NCI-H2081 (cell line): ENCODE results near the gene MAPK12.

Experiments
- DNase-seq, 2 experiments: peaks; one replicate each; lab custom pipeline; 2025; lab: John Stamatoyannopoulos, UW

Gene MAPK12

DNA sequence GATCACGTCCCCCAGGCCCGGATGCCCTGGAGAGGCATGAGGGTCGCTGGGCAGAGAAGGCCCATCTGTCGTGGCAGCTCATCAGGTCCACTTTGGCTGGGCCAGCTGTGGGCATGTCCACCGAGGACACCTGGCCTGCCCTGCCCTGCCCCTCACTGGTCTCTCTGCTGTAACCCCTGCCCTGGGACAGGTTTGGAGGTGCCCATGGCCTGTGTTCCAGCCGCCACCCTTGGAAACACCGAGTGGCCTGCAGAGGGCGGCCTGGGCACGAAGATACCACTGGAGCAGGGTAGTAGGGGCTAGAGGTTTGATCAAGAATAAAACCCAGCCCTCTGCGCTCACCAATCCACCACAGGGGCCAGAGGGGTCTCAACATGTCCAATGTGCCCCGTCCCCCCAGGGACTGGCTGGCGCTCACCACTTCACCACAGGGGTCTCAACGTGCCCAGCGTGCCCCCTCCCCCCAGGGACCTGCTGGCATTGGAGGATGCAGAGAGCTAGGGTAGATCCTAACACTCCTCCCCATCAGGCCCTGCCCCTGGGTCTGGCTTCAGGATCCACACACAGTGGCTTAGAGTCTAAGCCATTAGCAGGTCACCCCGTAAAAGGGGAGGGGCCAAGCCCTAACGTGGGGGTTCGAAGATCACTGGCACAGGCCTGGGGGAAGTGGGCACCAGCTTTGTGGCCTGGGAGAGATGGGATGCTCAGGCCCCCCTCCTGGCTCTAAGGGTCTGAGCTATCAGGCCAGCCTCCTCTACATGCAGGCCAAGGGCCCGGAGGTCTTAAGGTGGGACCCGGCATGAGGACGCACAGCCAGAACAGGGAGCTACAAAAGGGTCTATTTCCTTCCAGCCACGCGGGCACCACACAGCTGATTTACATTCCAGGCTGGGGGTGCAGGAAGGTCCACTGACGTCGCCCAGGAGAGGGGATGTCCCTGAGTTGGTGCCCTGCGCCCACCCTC, 9.1 kb downstream of the MAPK12 start:
- peak in 1 of 2 experiments; percentile 31 for DNase-seq

DNA sequence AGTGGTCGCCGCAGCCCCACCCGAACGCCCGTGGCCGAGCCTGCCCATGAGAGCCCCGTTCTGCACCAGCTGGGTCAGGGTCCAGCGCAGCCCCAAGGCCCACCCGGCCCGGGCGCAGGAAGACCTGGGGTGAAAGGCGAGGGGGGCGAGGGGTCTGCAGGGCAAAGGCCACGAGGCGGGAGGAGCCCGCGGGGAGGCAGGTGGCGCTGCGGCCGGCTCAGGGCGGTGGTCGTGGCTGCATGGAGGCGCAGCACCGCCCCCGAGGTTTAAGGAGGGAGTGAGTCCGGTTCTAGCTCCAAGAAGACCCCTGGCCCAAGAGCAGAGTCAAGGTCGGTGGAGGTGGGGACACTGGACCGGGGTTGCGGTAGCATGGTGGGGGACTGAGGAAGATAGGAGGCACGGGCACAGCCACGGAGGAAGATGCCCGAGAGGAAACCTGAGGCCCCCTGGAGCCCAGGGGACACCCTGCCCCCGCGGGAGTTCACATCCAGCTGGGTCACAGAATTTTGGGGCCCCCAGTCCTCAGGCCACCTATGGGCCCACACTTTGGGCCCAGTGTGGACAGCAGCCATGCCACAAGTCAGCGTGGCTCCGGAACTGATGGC, 9.9 kb downstream of the MAPK12 start:
- no peak for DNase-seq

DNA sequence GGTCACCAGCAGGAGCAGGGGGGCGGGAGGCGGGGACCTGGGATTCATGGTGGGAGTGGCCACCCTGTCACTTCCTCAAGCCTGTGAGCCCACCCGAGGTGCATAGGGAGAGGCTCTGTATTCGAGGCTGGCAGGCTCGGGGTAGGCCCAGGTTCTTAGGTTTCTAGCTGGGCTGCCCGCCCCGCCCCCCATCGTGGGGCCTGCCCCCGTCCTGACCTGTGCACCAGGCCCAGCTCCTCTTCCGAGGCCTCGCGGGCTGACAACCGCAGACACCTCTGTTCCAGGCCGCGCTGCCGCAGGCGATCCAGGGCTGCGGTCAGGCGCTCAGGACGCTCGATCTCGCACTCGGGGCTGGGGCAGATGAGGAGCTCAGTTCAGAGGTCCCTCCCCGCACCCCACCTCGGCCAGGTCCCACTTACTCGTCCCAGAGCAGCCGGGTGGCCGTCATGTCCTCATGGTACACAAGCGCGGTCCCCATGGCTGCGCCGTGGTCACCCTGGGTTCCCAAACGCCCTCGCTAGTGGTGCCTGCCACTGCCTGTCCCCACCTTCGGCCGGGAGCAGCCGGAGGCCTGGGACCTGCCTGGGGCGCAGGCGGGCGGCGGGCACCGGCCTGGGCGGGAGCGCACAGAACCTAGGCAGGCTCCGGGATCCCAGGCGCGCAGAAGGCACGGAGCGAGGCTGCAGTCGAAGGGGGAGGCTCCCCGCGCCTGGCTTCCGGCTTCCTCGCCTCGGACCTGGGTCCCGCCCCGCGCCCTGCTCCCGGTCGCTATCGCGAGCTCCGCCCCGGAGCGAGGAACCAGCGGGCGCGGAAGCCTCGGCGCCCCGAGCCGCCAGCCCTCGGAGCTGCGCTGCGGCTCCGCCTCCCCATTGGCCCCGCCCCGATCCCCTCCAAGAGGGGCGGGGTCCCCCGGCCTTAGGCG, 10.7 kb downstream of the MAPK12 start, which contains the start of gene HDAC10:
TSS of gene HDAC10 (minus strand) at position 711 of the 922 bp plus-strand sequence. CDS start at position 478, 233 bp downstream.
- DNase-seq, result peak; percentile 51 to 71

DNA sequence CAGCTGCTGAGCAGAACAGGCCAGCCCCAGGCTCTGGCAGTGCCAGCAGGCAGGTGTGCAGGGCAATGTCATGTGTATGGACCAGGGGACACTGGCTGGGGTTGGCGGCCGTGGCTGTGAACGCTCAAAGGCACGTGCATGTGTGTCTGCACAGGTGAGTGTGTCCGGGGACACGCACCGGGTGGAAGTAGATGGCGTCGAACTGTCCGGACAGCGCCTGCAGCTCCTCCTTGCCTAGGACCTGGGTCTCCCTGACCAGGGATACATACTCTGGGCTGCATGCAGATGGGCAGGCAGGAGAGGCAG, 11.3 kb downstream of the MAPK12 start:
- DNase-seq, result no peak

DNA sequence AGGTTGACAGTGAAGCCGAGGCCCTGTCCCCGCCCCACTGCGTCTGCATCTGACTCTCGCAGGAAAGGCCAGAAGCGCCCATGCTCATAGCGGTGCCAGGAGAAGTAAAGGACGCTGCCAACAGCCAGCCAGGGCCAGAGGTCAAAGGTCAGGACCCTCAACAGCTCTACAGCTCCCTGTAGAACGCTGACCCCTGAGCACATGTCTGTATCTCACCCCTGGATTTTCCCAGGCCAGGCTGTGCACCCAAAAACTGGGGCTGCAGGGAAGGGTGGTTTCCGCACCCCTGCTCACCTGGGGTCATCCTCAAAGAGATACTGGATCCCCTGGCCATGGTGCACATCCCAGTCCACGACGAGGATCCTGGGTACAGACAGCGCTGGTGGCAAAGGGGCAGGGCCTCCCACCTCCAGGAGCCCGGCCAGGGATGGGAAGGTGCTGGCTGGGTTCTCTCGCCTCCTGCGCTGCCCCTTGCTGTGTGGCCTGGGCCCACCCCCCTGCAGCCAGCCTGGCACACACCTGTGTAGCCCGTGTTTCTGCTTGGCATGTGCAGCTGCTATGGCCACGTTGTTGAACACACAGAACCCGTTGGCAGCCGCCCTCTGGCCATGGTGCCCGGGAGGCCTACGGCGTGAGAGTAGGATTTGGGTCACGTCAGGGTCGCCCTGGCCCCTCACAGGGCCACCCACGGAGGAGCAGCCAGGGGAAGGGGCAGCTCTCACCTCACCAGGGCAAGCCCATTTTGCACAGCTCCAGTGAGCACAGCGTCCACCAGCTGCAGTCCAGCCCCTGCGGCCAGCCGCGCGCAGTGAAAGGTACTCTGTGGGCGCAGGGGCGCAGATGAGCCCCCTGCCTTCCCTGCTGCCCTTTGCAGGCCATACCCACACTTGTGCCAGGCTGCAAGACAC, 11.9 kb downstream of the MAPK12 start:
- no peak for DNase-seq

DNA sequence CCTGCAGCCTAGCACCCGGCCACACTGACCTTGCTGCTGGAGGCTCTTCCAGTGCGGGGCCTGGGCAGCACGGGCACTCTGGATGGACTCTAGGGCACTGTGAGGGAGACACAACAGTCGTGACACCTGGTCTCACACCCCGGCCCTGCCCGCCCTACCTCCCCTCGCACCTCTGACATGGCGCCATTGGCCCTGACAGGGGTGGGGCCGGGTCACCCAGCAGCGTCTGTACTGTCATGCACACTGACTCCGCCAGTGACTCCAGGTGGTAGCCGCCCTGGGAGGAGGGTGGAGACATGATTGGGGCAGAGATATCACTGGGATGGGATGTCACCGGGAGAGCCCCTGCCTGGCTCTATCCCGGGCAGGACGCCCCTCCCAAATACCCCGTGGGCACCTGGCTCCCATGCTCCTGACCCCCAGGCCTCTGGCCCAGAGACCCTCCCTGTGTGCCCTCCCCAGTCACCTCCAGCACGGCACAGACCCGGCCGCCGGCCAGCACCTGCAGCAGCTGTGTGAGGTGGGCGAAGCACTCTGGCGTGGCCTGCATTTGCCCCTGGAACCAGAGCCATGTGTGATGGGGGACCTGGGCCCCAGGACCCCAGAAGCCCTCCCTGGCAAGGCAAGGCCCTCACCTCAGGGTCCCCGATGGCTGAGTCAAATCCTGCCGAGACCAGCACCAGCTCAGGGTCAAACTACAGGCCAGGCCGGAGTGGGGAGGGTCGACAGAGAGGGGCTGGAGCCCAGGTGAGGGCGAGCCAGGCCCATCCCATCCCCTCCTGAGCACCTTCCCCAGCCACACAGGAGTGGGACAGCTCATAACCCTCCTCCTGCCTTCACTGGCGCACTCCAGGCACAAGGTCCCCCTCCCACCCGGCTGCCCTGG, 13.0 kb downstream of the MAPK12 start:
- no peak for DNase-seq

DNA sequence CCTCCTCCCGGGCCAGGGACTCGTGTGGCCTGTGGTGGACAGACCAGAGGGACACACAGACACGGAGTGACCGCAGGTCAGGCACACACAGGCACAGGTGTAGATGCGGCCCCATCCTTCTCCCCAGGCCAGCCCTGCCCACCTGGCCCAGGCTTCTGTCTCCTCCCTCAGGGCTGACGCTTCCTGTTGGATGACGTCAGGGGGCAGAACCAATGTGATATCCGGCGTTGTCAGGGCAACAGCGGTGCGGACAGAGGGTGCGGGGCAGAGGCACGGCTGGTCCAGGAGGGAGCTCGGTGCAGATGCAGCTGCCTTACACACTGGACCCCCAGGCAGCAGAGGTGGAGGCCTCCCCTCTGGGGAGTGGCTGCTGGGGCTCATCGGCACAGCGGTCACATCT, 13.7 kb downstream of the MAPK12 start:
- peak; percentile 83 to 87 for DNase-seq

DNA sequence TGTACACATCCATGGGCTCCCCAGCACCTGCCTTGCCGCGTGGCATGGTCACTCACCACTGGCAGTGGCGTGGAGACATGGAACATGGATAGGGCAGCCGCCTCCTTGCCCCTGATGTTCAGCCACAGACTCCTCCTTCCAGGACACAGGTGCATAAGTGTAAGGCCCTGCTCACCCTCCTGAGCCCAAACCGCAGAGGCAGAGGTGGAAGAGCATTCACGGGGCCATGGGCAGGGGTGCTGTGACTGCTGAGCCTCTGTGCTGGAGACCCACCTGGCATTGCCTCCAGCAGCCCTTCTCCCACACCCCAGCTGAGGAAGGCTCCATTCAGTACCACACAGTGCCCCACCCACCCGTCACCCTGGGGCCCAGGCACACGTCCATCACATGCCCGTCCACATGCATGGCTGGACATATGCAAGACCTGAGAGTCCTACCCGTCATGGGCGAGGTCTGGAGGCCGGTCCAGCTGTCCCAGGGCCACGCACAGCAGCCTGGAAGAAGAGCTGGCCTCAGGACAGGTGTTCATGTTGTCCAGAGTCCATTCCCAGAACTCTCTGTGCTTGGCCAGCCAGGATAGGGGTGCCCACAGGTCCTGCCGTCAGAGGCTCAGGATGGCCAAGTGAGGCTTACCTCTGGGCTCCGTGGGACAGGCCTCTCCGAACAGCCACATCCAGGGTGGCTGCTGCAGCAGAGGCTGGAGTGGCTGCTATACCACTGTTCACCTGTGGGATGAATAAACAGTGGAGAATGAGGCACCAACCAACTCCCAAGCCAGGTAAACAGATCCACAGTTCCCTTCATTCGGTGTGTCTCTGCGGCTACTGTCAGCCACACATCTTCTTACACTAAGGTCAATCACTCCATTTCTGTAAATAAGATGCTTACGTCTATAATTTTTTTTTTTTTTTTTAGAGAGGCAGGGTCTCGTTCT, 15.0 kb downstream of the MAPK12 start:
- no peak for DNase-seq

DNA sequence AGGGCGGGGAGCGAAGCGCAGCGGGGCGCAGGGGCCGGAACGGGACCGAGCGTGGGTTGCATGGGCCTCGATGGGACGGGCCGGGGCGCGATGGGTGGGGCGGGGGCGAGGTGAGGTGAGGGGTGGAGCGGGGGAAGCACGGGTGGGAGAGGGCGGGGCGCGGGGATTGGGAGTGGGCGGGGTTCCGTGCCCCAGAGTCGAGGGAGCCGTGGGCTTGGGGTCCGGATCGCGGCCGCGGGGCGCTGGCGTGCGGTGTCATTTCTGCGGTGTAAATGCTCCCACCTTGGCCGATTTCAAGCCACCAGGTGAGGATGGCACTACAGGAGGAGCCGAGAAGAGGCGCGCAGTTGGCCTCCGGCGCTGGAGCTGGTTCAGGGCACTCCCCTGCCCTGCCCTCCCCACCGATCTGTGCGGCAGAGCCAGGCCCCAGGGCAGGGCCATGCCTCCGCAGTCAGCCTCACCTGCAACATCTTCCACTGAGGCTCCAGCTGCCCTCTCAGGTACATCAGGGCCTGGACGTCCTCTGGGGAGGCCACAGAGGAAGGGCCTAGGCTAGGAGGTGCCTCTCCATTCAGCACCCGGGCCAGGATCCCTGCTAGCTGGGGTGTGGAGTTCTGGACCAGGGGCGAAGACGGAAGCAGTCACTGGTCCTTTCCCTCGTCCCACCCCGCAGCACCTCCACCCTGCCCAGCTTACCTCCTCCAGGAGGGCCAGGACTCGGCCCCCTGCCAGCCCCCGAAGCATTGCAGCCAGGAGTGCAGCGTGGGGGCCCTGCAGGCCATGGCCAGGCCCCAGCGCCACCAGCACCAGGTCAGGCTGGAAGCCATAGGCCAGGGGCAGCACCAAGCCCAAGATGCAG, 16.0 kb downstream of the MAPK12 start:
- DNase-seq, result no peak

DNA sequence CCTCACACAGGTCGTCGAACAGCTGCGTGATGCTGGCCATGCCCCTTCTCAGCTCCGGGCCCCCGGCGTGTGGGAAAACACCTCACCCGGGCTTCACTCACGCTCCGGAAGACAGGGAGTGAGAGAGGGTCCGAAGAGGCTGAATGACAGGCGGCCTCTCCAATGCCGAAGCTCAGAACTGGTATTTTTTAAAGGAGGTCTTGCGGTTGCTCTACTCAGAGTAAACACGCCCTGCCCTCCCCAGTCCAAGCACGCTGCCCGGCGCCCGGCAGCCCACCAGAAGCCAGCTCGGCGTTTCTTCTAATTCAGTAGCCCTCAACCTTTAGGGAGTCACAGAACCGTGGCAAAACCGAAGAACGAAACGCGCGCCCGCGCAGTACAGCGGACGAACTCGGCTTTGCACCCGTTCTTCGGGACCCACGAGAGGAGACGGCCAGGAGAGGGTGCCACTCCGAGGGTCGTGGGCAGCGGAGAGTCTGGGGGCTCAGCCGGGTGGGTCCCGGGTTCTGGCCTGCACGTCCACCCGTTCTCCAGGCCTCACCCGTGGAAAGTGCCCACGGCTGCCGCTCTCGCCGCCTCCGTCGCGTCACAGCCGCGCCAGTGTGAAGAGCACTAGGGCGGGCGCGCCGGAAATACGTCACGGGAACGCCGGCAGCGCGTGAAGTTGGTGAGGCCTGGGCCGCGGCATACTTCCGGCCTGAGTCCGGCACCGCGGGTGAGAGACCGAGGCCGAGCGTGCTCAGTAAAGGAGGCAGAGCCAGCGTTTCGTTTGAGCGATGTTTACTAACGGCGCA, 16.9 kb downstream of the MAPK12 start, which contains the start of gene TUBGCP6:
TSS of gene TUBGCP6 (minus strand) at position 604 of the 794 bp plus-strand sequence. CDS start at position 40, 564 bp downstream.
- peak; percentile 79 to 90 for DNase-seq

DNA sequence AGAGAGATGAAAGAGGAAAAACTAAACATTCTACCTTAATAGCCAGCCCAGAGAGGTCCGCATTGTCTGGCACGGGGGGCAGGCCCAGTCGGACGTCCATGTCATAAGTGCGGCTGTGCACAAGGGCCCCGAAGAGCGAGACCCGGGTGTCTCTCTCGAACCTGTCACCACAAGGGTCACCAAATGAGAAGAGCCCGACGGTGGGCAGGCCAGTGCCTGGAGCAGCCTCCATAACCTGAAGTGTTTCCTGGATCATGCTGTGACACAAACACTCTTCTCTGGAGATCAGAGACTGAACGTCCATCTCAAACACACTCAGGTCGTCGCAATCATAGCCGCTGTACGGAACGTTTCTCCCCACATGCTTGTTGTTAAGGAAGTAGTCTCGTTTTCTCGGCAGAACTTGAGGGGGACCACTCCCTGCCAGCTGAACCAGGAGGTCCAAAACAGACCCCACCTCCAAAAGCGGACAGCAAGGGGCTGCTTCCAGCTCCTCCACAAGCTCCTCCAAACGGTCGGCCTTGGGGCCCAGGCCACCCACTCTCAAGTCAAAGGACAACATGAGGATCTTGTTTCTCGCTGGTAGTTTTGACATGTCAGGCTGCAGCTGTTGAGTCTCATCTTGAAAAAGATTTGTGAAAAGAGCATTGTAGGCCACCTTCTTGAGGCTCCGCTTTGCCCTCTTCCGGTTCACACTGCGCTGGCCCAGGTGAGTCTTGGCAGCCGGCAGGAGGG, 17.6 kb downstream of the MAPK12 start:
- no peak for DNase-seq

DNA sequence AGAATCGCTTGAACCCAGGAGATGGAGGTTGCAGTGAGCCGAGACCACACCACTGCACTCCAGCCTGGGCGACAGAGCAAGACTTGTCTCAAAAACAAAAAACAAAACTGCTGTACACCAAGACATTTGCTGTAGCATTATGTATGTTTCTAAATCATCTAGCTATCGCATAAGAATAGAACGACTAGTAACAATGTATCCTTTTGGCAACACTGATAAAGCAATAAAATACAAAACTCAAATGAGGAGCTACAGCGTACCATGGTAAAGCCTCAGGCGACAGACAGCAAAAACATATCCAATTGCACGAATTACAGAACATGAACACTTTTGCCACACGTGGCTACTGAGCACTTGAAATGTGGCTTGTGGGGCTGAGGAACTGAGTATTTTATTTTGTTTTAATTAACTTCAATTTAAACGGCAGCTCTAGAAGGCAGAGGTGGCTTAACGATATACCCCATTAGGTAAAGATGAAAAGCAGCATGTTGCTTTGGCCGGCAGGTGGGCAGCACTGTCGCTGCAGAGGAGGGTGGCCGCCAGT, 19.0 kb downstream of the MAPK12 start:
- no peak for DNase-seq

DNA sequence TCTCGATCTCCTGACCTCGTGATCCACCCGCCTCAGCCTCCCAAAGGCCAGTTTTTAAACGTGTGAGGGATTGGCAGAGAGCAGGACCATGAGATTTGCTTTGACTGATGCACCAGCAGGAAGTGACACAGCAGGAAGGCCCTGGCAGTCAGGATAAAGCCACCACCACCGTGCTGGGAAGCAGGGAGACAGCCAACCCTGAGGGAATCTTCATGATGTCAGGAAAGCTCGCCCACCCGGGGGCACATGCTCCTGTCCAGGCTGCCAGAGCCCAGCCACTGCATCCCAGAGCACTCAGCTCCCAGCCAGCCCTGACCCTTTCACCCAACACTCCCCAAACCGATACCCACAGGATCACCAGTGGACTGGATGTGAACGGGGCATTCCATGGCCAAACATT, 22.7 kb downstream of the MAPK12 start:
- DNase-seq, result no peak

DNA sequence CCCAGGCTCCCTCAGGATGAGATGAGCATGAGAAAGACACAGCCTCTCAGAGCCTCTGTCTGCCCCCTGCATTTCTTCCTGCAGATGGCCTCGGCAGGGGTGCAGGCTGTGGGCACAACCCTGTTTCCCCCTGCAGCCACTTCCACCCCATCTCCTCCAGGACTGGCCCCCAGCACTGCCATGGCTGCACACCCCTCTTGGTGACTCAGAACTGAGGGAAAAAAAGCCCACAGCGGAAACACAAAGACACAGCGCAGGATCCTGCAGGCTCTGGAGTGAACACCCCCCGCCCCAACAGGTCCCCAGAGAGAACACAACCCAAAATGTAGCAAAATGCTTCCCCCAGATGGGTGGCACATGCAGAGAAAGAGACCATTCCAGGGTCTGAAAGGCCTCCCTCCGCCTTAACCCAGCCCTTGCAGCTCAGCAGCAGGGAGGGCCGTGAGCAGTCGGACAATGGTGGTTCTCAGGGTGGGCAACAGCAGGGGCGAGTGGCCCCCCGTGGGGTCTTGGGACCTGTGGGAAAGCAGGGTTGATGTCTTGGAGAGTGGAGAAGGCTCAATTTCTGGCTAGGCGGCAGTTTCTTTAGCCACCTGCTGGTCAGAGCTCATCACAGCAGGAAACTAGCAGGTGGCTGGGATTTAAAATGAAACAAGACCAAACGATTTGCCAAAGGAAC, 24.6 kb downstream of the MAPK12 start:
- DNase-seq, result peak; percentile 8 to 44

DNA sequence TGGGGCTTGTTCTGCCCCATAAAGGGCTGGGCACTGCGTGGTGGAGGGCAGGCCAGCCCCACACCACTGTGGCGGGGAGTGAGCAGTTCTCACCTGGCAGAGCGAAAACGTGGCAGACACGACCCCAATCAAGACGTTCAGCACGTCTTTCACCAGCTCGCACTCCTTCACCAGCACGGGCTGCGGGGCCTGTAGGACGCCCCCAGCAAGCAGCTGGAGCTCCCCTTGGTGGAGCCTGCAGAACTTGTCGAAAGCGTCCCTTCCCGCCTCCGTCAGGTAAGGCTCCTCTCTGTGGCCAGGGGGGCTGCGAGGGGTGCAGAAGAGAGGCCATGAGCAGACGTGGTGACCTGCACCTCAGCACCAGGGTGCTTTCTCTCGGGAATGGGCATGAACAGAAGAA, 28.3 kb downstream of the MAPK12 start:
- DNase-seq, result no peak
